Mesendoderm (in vitro differentiated cells): Measurements from ENCODE around the gene MGMT.

ENCODE experiments used
- DNase-seq: peaks from one replicate; pipeline ENCODE4 v3.0.0; 2013
- H2AK5ac ChIP-seq: 2 replicates; pipeline ENCODE4 v1.6.1; 2013; ENCODE audit warnings: low read length, inconsistent platforms
- H2BK120ac ChIP-seq: 2 replicates; pipeline ENCODE4 v1.6.1; 2013; ENCODE audit warnings: low read depth, mild to moderate bottlenecking, low read length, moderate library complexity, mixed read lengths
- H2BK15ac ChIP-seq: replicated peaks from 2 replicates; pipeline ENCODE4 v1.6.1; 2013; ENCODE audit warnings: low read depth, mild to moderate bottlenecking, moderate library complexity
- H2BK5ac ChIP-seq: 2 replicates; pipeline ENCODE4 v1.6.1; 2013; ENCODE audit warnings: low read length, inconsistent platforms
- H3K18ac ChIP-seq: 2 replicates; pipeline ENCODE4 v1.6.1; 2013; ENCODE audit warnings: mild to moderate bottlenecking, low read length, mixed read lengths
- H3K23ac ChIP-seq: one replicate; pipeline ENCODE4 v1.6.1; 2013; ENCODE audit warnings: low read length
- H3K27ac ChIP-seq: 2 replicates; pipeline ENCODE4 v1.5.1; 2013; ENCODE audit warnings: low read depth, mild to moderate bottlenecking, inconsistent platforms, low read length, moderate library complexity
- H3K27me3 ChIP-seq: 2 replicates; pipeline ENCODE4 v1.6.1; 2013; ENCODE audit warnings: low read length, control low read depth, mild to moderate bottlenecking, inconsistent platforms; ENCODE audit not compliant: insufficient read depth, poor library complexity
- H3K36me3 ChIP-seq: 2 replicates; pipeline ENCODE4 v1.6.1; 2013; ENCODE audit warnings: low read length, inconsistent platforms; ENCODE audit not compliant: control insufficient read depth, insufficient read depth
- H3K4ac ChIP-seq: one replicate; pipeline ENCODE4 v1.6.1; 2013; ENCODE audit warnings: low read depth, mild to moderate bottlenecking, low read length, moderate library complexity
- H3K4me1 ChIP-seq: 2 replicates; pipeline ENCODE4 v1.6.1; 2013; ENCODE audit warnings: low read depth, low read length, inconsistent platforms; ENCODE audit not compliant: control insufficient read depth
- H3K4me2 ChIP-seq: 2 replicates; pipeline ENCODE4 v1.6.1; 2013; ENCODE audit warnings: low read length
- H3K4me3 ChIP-seq: 2 replicates; pipeline ENCODE4 v1.5.1; 2013; ENCODE audit warnings: mild to moderate bottlenecking, low read length
- H3K56ac ChIP-seq: one replicate; pipeline ENCODE4 v1.6.1; 2013; ENCODE audit warnings: low read length
- H3K79me1 ChIP-seq: 2 replicates; pipeline ENCODE4 v1.6.1; 2013; ENCODE audit warnings: low read length, inconsistent platforms
- H3K79me2 ChIP-seq: 2 replicates; pipeline ENCODE4 v1.6.1; 2013; ENCODE audit warnings: mild to moderate bottlenecking, low read length; ENCODE audit not compliant: control insufficient read depth, insufficient read depth
- H3K9ac ChIP-seq: 2 replicates; pipeline ENCODE4 v1.6.1; 2013; ENCODE audit warnings: low read length, inconsistent platforms
- H4K5ac ChIP-seq: one replicate; pipeline ENCODE4 v1.6.1; 2013; ENCODE audit warnings: low read length
- H4K8ac ChIP-seq: one replicate; pipeline ENCODE4 v1.6.1; 2013; ENCODE audit warnings: low read depth, mild to moderate bottlenecking, control low read depth, low read length, moderate library complexity
- WGBS: extraction: QIAGEN DNeasy Blood & Tissue Kit; methylation state at CpG from one replicate; pipeline ENCODE4 v1.1.7; 2013; ENCODE audit warnings: low lambda C conversion rate, missing lambda C conversion rate; ENCODE audit not compliant: insufficient coverage; ENCODE audit errors: extremely low coverage; 5-methylcytosine and 5-hydroxymethylcytosine counted together

Gene MGMT

GRCh38 chr10:129643266-129643665 is 176.2 kb downstream of the MGMT start:
- H3K9ac ChIP-seq, result no peak overlapping the region
- no peaks in the 10 kb centered on the region for H3K27me3 ChIP-seq
- H4K8ac ChIP-seq, result no peak overlapping the region
- no peak overlapping the region for H3K56ac ChIP-seq
- H3K4me2 ChIP-seq, result no peak overlapping the region
- H2BK15ac ChIP-seq, result no peak overlapping the region
- H3K23ac ChIP-seq, result no peak overlapping the region
- no peak overlapping the region for H2BK5ac ChIP-seq
- H2BK120ac ChIP-seq, result no peak overlapping the region
- H2AK5ac ChIP-seq, result no peak overlapping the region
- H3K18ac ChIP-seq, result no peak overlapping the region
- DNase-seq, result no peak
- no CpG with 5 or more reads among the region's 8 CpGs for WGBS
- H3K4ac ChIP-seq, result no peak overlapping the region
- no peak overlapping the region for H3K27ac ChIP-seq
- no peaks in the 10 kb centered on the region for H3K79me1 ChIP-seq
- no peaks in the 10 kb centered on the region for H3K4me1 ChIP-seq
- H4K5ac ChIP-seq, result no peak overlapping the region
- no peaks in the 10 kb centered on the region for H3K79me2 ChIP-seq
- no peak overlapping the region for H3K4me3 ChIP-seq
- no peaks in the 10 kb centered on the region for H3K36me3 ChIP-seq

- H3K27me3 ChIP-seq, result no peaks in the 10 kb centered on the region
- no peaks in the 10 kb centered on the region for H3K4me1 ChIP-seq
- H3K56ac ChIP-seq, result no peak overlapping the region
- WGBS, result no CpG with 5 or more reads among the region's 11 CpGs
- H3K79me2 ChIP-seq, result no peaks in the 10 kb centered on the region
- no peak overlapping the region for H3K27ac ChIP-seq
- no peak overlapping the region for H3K9ac ChIP-seq
- H2BK5ac ChIP-seq, result no peak overlapping the region
- DNase-seq, result no peak
- H3K36me3 ChIP-seq, result no peaks in the 10 kb centered on the region
- no peak overlapping the region for H3K4me3 ChIP-seq
- H3K18ac ChIP-seq, result no peak overlapping the region
- no peak overlapping the region for H3K4ac ChIP-seq
- H4K5ac ChIP-seq, result no peak overlapping the region
- no peaks in the 10 kb centered on the region for H3K79me1 ChIP-seq
- H2AK5ac ChIP-seq, result no peak overlapping the region
- H3K4me2 ChIP-seq, result no peak overlapping the region
- H3K23ac ChIP-seq, result no peak overlapping the region
- no peak overlapping the region for H2BK15ac ChIP-seq
- H4K8ac ChIP-seq, result no peak overlapping the region
- no peak overlapping the region for H2BK120ac ChIP-seq
Measured at GRCh38 chr10:129645487-129645886, 178.4 kb downstream of the MGMT start.

- WGBS, result no CpG with 5 or more reads among the region's 17 CpGs
- H2BK5ac ChIP-seq, result no peak overlapping the region
Measured at GRCh38 chr10:129646973-129647372, 179.9 kb downstream of the MGMT start.

GRCh38 chr10:129647590-129647989 is 180.5 kb downstream of the MGMT start:
- no peak for DNase-seq
- no peak overlapping the region for H2AK5ac ChIP-seq
- no peaks in the 10 kb centered on the region for H3K79me1 ChIP-seq
- no peak overlapping the region for H3K56ac ChIP-seq
- no peak overlapping the region for H2BK5ac ChIP-seq
- no peak overlapping the region for H4K5ac ChIP-seq
- H3K4me2 ChIP-seq, result no peak overlapping the region
- no peaks in the 10 kb centered on the region for H3K4me1 ChIP-seq
- no peak overlapping the region for H3K4ac ChIP-seq
- no peak overlapping the region for H3K18ac ChIP-seq
- WGBS, result no CpG with 5 or more reads among the region's 4 CpGs
- H2BK120ac ChIP-seq, result no peak overlapping the region
- H3K27ac ChIP-seq, result no peak overlapping the region
- H3K4me3 ChIP-seq, result no peak overlapping the region
- H2BK15ac ChIP-seq, result no peak overlapping the region
- no peak overlapping the region for H3K23ac ChIP-seq
- no peak overlapping the region for H4K8ac ChIP-seq
- no peaks in the 10 kb centered on the region for H3K79me2 ChIP-seq
- H3K9ac ChIP-seq, result no peak overlapping the region
- H3K36me3 ChIP-seq, result no peaks in the 10 kb centered on the region
- no peaks in the 10 kb centered on the region for H3K27me3 ChIP-seq

More at GRCh38 chr10:129646973-129647372, 179.9 kb downstream of the MGMT start:
- Histone ChIP-seq H4K5ac (no peak overlapping the region), H3K23ac (no peak overlapping the region), H3K36me3 (no peaks in the 10 kb centered on the region), H3K4me1 (no peaks in the 10 kb centered on the region), H3K79me2 (no peaks in the 10 kb centered on the region), H2AK5ac (no peak overlapping the region), H3K79me1 (no peaks in the 10 kb centered on the region), H3K4me3 (no peak overlapping the region), H3K4me2 (no peak overlapping the region), H3K27me3 (no peaks in the 10 kb centered on the region), H3K4ac (no peak overlapping the region), H3K18ac (no peak overlapping the region), H2BK15ac (no peak overlapping the region), H4K8ac (no peak overlapping the region), H3K56ac (no peak overlapping the region), H2BK120ac (no peak overlapping the region), H3K9ac (no peak overlapping the region), H3K27ac (no peak overlapping the region)
- no peak for DNase-seq

- no peak overlapping the region for H2AK5ac ChIP-seq
- H3K27me3 ChIP-seq, result no peaks in the 10 kb centered on the region
- H3K36me3 ChIP-seq, result no peaks in the 10 kb centered on the region
- no peak overlapping the region for H2BK15ac ChIP-seq
- whole genome bisulfite sequencing, result no CpG with 5 or more reads among the region's 6 CpGs
- no peak overlapping the region for H3K18ac ChIP-seq
- H4K8ac ChIP-seq, result no peak overlapping the region
- no peaks in the 10 kb centered on the region for H3K79me1 ChIP-seq
- no peaks in the 10 kb centered on the region for H3K4me1 ChIP-seq
- H3K27ac ChIP-seq, result no peak overlapping the region
- no peak overlapping the region for H4K5ac ChIP-seq
- H2BK120ac ChIP-seq, result no peak overlapping the region
- DNase-seq, result no peak
- no peak overlapping the region for H2BK5ac ChIP-seq
- H3K23ac ChIP-seq, result no peak overlapping the region
- H3K4me2 ChIP-seq, result no peak overlapping the region
- H3K4me3 ChIP-seq, result no peak overlapping the region
- no peak overlapping the region for H3K56ac ChIP-seq
- no peak overlapping the region for H3K9ac ChIP-seq
- H3K79me2 ChIP-seq, result no peaks in the 10 kb centered on the region
- H3K4ac ChIP-seq, result no peak overlapping the region
Measured at GRCh38 chr10:129648856-129649255, 181.8 kb downstream of the MGMT start.

- no peak overlapping the region for H3K27ac ChIP-seq
- DNase-seq, result no peak
- no peak overlapping the region for H4K8ac ChIP-seq
- no peaks in the 10 kb centered on the region for H3K36me3 ChIP-seq
- no peaks in the 10 kb centered on the region for H3K79me1 ChIP-seq
- H2BK15ac ChIP-seq, result no peak overlapping the region
- H4K5ac ChIP-seq, result no peak overlapping the region
- H3K27me3 ChIP-seq, result no peaks in the 10 kb centered on the region
- H2BK120ac ChIP-seq, result no peak overlapping the region
- H2AK5ac ChIP-seq, result no peak overlapping the region
- H3K4me3 ChIP-seq, result no peak overlapping the region
- H3K4ac ChIP-seq, result no peak overlapping the region
- H3K9ac ChIP-seq, result no peak overlapping the region
- no peak overlapping the region for H3K56ac ChIP-seq
- no peaks in the 10 kb centered on the region for H3K79me2 ChIP-seq
- no peak overlapping the region for H3K23ac ChIP-seq
- peaks cover 4% of the 10 kb centered on the region for H3K4me1 ChIP-seq
- no CpG with 5 or more reads among the region's 15 CpGs for WGBS
- no peak overlapping the region for H2BK5ac ChIP-seq
- no peak overlapping the region for H3K18ac ChIP-seq
- no peak overlapping the region for H3K4me2 ChIP-seq
Measured at GRCh38 chr10:129652021-129652420, 185.0 kb downstream of the MGMT start.
